Fibroblast of villous mesenchyme (primary cell): ENCODE results near the gene ANKRD52. TPM values are rescaled to one million over a fixed set of nuclear protein-coding genes. Genes with fewer than 3 reads are reported as not detected.

Experiments used
- DNase-seq: peaks from one replicate; pipeline ENCODE4 v3.0.0-alpha.2; 2010; ENCODE audit warnings: low read depth
- H3K4me3 ChIP-seq: 2 replicates; pipeline ENCODE4 v1.5.1; 2011; ENCODE audit warnings: low read depth, mild to moderate bottlenecking, low read length
- CTCF ChIP-seq: IDR thresholded peaks from 2 replicates; pipeline ENCODE4 v1.5.1; 2012; ENCODE audit warnings: low read depth, mild to moderate bottlenecking, low read length; ENCODE audit not compliant: insufficient read depth
- total RNA-seq: library from RNA; depleted of rRNA; stranded (reverse); fragments of >200 nt; gene quantifications from 2 replicates; pipeline ENCODE4 v1.2.3, GENCODE V29; 2012

ANKRD52 gene
- total RNA-seq, 1 donor: 25.9 TPM

- H3K4me3 ChIP-seq: no peak overlapping the region
- DNase-seq: no peak
These were observed 2.7 kb upstream of the ANKRD52 start for GRCh38 chr12:56260921-56261320.

GRCh38 chr12:56260380-56260779 lies 2.2 kb upstream of the ANKRD52 start:
- DNase-seq: no peak
- no peak for TF ChIP-seq CTCF
- no peak overlapping the region for H3K4me3 ChIP-seq

More at GRCh38 chr12:56260921-56261320, 2.7 kb upstream of the ANKRD52 start:
- no peak for TF ChIP-seq CTCF

GRCh38 chr12:56258820-56259183 lies 618 bp upstream of the ANKRD52 start:
- no peak for TF ChIP-seq CTCF

GRCh38 chr12:56257491-56258067 lies 605 bp downstream of the ANKRD52 start:
- DNase-seq: peak; percentile 30
- TF ChIP-seq CTCF: no peak
- H3K4me3 ChIP-seq: peak overlapping the region; percentile 72

More at GRCh38 chr12:56258820-56259183, 618 bp upstream of the ANKRD52 start:
- no peak for DNase-seq
- H3K4me3 ChIP-seq: peak overlapping the region; percentile 72

- DNase-seq: no peak
- peak overlapping the region; percentile 72 for H3K4me3 ChIP-seq
- no peak for TF ChIP-seq CTCF
These were observed 1.1 kb downstream of the ANKRD52 start for GRCh38 chr12:56257071-56257470.

- TF ChIP-seq CTCF: peak; percentile 22
- no peak for DNase-seq
- peak overlapping the region; percentile 9 for H3K4me3 ChIP-seq
These were observed 1.7 kb downstream of the ANKRD52 start for GRCh38 chr12:56256326-56256960.
